Chondrocyte (in vitro differentiated cells): ENCODE results near the gene MAD1L1. TPM values are rescaled to one million over a fixed set of nuclear protein-coding genes. Genes with fewer than 3 reads are reported as not detected.

Source experiments
- DNase-seq: peaks from one replicate; pipeline ENCODE4 v3.0.0; 2021; ENCODE audit warnings: mixed read lengths, low spot score
- H3K27ac Mint-ChIP-seq: one replicate; pipeline ENCODE4 v1.8.0; 2021; ENCODE audit warnings: mild to moderate bottlenecking, moderate library complexity, mixed read lengths; ENCODE audit not compliant: unreplicated experiment
- H3K27me3 Mint-ChIP-seq: 2 replicates; pipeline ENCODE4 v1.8.0; 2021; ENCODE audit warnings: low read depth, mixed read lengths
- H3K36me3 Mint-ChIP-seq: 2 replicates; pipeline ENCODE4 v1.8.0; 2021; ENCODE audit warnings: low read depth, mixed read lengths
- H3K4me1 Mint-ChIP-seq: 2 replicates; pipeline ENCODE4 v1.8.0; 2021; ENCODE audit warnings: low read depth, mild to moderate bottlenecking, mixed read lengths
- H3K4me3 Mint-ChIP-seq: one replicate; pipeline ENCODE4 v1.8.0; 2021; ENCODE audit warnings: mild to moderate bottlenecking, moderate library complexity, mixed read lengths; ENCODE audit not compliant: unreplicated experiment
- H3K9me3 Mint-ChIP-seq: 2 replicates; pipeline ENCODE4 v1.8.0; 2021; ENCODE audit warnings: low read depth, mixed read lengths
- CTCF ChIP-seq: fragments of 200-600 bp; sonication (generic); IDR thresholded peaks from 2 replicates; pipeline ENCODE4 v1.5.0; 2021; ENCODE audit warnings: antibody characterized with exemption, mild to moderate bottlenecking, moderate library complexity
- total RNA-seq: library from RNA; stranded (reverse); gene quantifications from 3 replicates; pipeline ENCODE4 v1.2.1, GENCODE V29; 2021

Gene MAD1L1
- total RNA-seq, 1 donor from 2014 or later = 22.7 TPM

GRCh38 chr7:1993776-1994740 lies 238.7 kb downstream of the MAD1L1 start:
- no peaks in the 10 kb centered on the region for H3K27me3 Mint-ChIP-seq
- no peaks in the 10 kb centered on the region for H3K9me3 Mint-ChIP-seq
- H3K4me1 Mint-ChIP-seq = no peaks in the 10 kb centered on the region
- H3K27ac Mint-ChIP-seq = no peak overlapping the region
- peak; percentile 74 for DNase-seq
- no peak for TF ChIP-seq CTCF
- no peaks in the 10 kb centered on the region for H3K36me3 Mint-ChIP-seq
- H3K4me3 Mint-ChIP-seq = no peak overlapping the region

GRCh38 chr7:1993031-1993695 lies 239.6 kb downstream of the MAD1L1 start:
- no peaks in the 10 kb centered on the region for H3K27me3 Mint-ChIP-seq
- TF ChIP-seq CTCF = no peak
- H3K4me1 Mint-ChIP-seq = no peaks in the 10 kb centered on the region
- H3K9me3 Mint-ChIP-seq = no peaks in the 10 kb centered on the region
- H3K4me3 Mint-ChIP-seq = no peak overlapping the region
- H3K36me3 Mint-ChIP-seq = no peaks in the 10 kb centered on the region
- peak; percentile 30 for DNase-seq
- H3K27ac Mint-ChIP-seq = no peak overlapping the region

- Mint-ChIP-seq H3K27ac (no peak overlapping the region), H3K36me3 (no peaks in the 10 kb centered on the region), H3K4me3 (no peak overlapping the region), H3K4me1 (no peaks in the 10 kb centered on the region), H3K9me3 (no peaks in the 10 kb centered on the region), H3K27me3 (no peaks in the 10 kb centered on the region)
- DNase-seq = peak; percentile 74
- TF ChIP-seq CTCF = no peak
Observed at GRCh38 chr7:1992554-1992953, 240.2 kb downstream of the MAD1L1 start.

- DNase-seq = peak; percentile 76
- H3K27me3 Mint-ChIP-seq = no peaks in the 10 kb centered on the region
- peaks cover 2% of the 10 kb centered on the region for H3K36me3 Mint-ChIP-seq
- no peak overlapping the region for H3K4me3 Mint-ChIP-seq
- no peak for TF ChIP-seq CTCF
- no peak overlapping the region for H3K27ac Mint-ChIP-seq
- no peaks in the 10 kb centered on the region for H3K9me3 Mint-ChIP-seq
- H3K4me1 Mint-ChIP-seq = no peaks in the 10 kb centered on the region
Observed at GRCh38 chr7:1990001-1990670, 242.6 kb downstream of the MAD1L1 start.
